ENCODE results near the gene TMPRSS7. TPM values are rescaled to one million over a fixed set of nuclear protein-coding genes. Genes with fewer than 3 reads are reported as not detected.
"Not testable (repeated sequence)": the region's sequence is repeated elsewhere in the genome, so short reads cannot be mapped to it uniquely, and the experiment has no call there.

The TMPRSS7 gene
- total and polyA plus RNA-seq, 2 experiments from 2014 or later = not detected

- TF ChIP-seq, protein P1, sequence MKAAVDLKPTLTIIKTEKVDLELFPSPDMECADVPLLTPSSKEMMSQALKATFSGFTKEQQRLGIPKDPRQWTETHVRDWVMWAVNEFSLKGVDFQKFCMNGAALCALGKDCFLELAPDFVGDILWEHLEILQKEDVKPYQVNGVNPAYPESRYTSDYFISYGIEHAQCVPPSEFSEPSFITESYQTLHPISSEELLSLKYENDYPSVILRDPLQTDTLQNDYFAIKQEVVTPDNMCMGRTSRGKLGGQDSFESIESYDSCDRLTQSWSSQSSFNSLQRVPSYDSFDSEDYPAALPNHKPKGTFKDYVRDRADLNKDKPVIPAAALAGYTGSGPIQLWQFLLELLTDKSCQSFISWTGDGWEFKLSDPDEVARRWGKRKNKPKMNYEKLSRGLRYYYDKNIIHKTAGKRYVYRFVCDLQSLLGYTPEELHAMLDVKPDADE (IDR thresholded peaks at IDR 0.05) = no peak
- TF ChIP-seq JUNB (IDR thresholded peaks at IDR 0.05; ENCODE audit: unreplicated experiment) (no peak), POLR2AphosphoS5 (IDR thresholded peaks at IDR 0.05; ENCODE audit: low read depth) (no peak)
Measured at GRCh38 chr3:112059497-112059896, 25.0 kb downstream of the TMPRSS7 start (continued).

GRCh38 chr3:112061152-112061551 lies 26.6 kb downstream of the TMPRSS7 start:
- no peak for TF ChIP-seq CTCF (conservative IDR thresholded peaks at IDR 0.05; ENCODE audit: low read depth in 2 of 2)
- Histone ChIP-seq H3K36me3 (ENCODE audit: insufficient read depth) (no peaks in the 10 kb centered on the region), H3K4me1 (ENCODE audit: insufficient read depth) (peaks cover 4% of the 10 kb centered on the region; the same call in 1 of the 2 replicates), H2AFZ (no peak overlapping the region), H3K9me2 (ENCODE audit: insufficient read depth) (no peaks in the 10 kb centered on the region; the same call in 1 of the 2 replicates), H3F3A (replicated peaks; ENCODE audit: low read depth) (no peaks in the 10 kb centered on the region), H3K4me3 (no peak overlapping the region), H3K27ac (ENCODE audit: low read depth) (no peak overlapping the region), H3K27me3 (ENCODE audit: insufficient read depth) (no peaks in the 10 kb centered on the region), H4K20me1 (replicated peaks; ENCODE audit: insufficient read depth) (no peaks in the 10 kb centered on the region), H3K4me2 (no peak overlapping the region), H3K79me2 (replicated peaks; ENCODE audit: insufficient read depth) (no peaks in the 10 kb centered on the region)
- peaks cover 16% of the 10 kb centered on the region for H3K4me1 Mint-ChIP-seq
- H3K27ac Mint-ChIP-seq = no peak overlapping the region
- no peaks in the 10 kb centered on the region for H3K27me3 Mint-ChIP-seq (ENCODE audit: insufficient read depth, low read depth, poor library complexity)
- no peak overlapping the region for H3K4me3 Mint-ChIP-seq
- no peak for DNase-seq (ENCODE audit: low spot score)
- peaks cover 5% of the 10 kb centered on the region; the same call in 2 of the 3 replicates for H3K9me3 Mint-ChIP-seq
- no peaks in the 10 kb centered on the region; the same call in 2 of the 3 replicates for H3K36me3 Mint-ChIP-seq (ENCODE audit: low read depth)
- no peak for ATAC-seq

GRCh38 chr3:112072387-112073060 lies 38.0 kb downstream of the TMPRSS7 start:
- H3K4me2 ChIP-seq; H3K4me1 Mint-ChIP-seq; H3K79me2 ChIP-seq (replicated peaks; ENCODE audit: insufficient read depth); H3K27me3 ChIP-seq (ENCODE audit: insufficient read depth); H3K27ac Mint-ChIP-seq; DNase-seq (ENCODE audit: low spot score); H3K9me3 Mint-ChIP-seq; H4K20me1 ChIP-seq (replicated peaks; ENCODE audit: insufficient read depth); ATAC-seq; H3F3A ChIP-seq (replicated peaks; ENCODE audit: low read depth); H3K4me3 Mint-ChIP-seq; H3K36me3 ChIP-seq (ENCODE audit: insufficient read depth); H3K4me1 ChIP-seq (ENCODE audit: insufficient read depth); H3K9me2 ChIP-seq (ENCODE audit: insufficient read depth); H3K4me3 ChIP-seq; H3K27ac ChIP-seq (ENCODE audit: low read depth); H2AFZ ChIP-seq; H3K36me3 Mint-ChIP-seq (ENCODE audit: low read depth); H3K27me3 Mint-ChIP-seq (ENCODE audit: insufficient read depth, low read depth, poor library complexity): not testable (repeated sequence)

GRCh38 chr3:112074006-112074405 lies 39.5 kb downstream of the TMPRSS7 start:
- no peaks in the 10 kb centered on the region for H3K9me2 ChIP-seq (ENCODE audit: insufficient read depth)
- ATAC-seq (no peak), DNase-seq (ENCODE audit: low spot score) (no peak)
- no peak overlapping the region for H3K4me3 ChIP-seq
- H3K36me3 ChIP-seq (ENCODE audit: insufficient read depth) = no peaks in the 10 kb centered on the region
- H4K20me1 ChIP-seq (replicated peaks; ENCODE audit: insufficient read depth) = no peaks in the 10 kb centered on the region
- H3F3A ChIP-seq (replicated peaks; ENCODE audit: low read depth) = no peaks in the 10 kb centered on the region
- H3K4me2 ChIP-seq = no peak overlapping the region
- Mint-ChIP-seq H3K9me3 (peaks cover 4% of the 10 kb centered on the region; the same call in 1 of the 3 replicates), H3K4me1 (peaks cover 12% of the 10 kb centered on the region), H3K27ac (no peak overlapping the region), H3K27me3 (ENCODE audit: insufficient read depth, low read depth, poor library complexity) (peaks cover 1% of the 10 kb centered on the region), H3K4me3 (no peak overlapping the region), H3K36me3 (ENCODE audit: low read depth) (no peaks in the 10 kb centered on the region)
- H3K79me2 ChIP-seq (replicated peaks; ENCODE audit: insufficient read depth) = no peaks in the 10 kb centered on the region
- H3K4me1 ChIP-seq (ENCODE audit: insufficient read depth) = peaks cover 7% of the 10 kb centered on the region; the same call in 1 of the 2 replicates
- H2AFZ ChIP-seq = no peak overlapping the region
- H3K27ac ChIP-seq (ENCODE audit: low read depth) = no peak overlapping the region
- no peaks in the 10 kb centered on the region for H3K27me3 ChIP-seq (ENCODE audit: insufficient read depth)
- TF ChIP-seq CREB1 (CRISPR knock-in tag; IDR thresholded peaks at IDR 0.05; ENCODE audit: low read depth) (no peak), CTCF (conservative IDR thresholded peaks at IDR 0.05; ENCODE audit: low read depth in 2 of 2) (no peak), ZNF331 (CRISPR knock-in tag; IDR thresholded peaks at IDR 0.05; ENCODE audit: low read depth) (no peak), ZNF114 (CRISPR knock-in tag; IDR thresholded peaks at IDR 0.05) (no peak), POLR2AphosphoS5 (IDR thresholded peaks at IDR 0.05; ENCODE audit: low read depth) (no peak)
- TF ChIP-seq, protein P2, sequence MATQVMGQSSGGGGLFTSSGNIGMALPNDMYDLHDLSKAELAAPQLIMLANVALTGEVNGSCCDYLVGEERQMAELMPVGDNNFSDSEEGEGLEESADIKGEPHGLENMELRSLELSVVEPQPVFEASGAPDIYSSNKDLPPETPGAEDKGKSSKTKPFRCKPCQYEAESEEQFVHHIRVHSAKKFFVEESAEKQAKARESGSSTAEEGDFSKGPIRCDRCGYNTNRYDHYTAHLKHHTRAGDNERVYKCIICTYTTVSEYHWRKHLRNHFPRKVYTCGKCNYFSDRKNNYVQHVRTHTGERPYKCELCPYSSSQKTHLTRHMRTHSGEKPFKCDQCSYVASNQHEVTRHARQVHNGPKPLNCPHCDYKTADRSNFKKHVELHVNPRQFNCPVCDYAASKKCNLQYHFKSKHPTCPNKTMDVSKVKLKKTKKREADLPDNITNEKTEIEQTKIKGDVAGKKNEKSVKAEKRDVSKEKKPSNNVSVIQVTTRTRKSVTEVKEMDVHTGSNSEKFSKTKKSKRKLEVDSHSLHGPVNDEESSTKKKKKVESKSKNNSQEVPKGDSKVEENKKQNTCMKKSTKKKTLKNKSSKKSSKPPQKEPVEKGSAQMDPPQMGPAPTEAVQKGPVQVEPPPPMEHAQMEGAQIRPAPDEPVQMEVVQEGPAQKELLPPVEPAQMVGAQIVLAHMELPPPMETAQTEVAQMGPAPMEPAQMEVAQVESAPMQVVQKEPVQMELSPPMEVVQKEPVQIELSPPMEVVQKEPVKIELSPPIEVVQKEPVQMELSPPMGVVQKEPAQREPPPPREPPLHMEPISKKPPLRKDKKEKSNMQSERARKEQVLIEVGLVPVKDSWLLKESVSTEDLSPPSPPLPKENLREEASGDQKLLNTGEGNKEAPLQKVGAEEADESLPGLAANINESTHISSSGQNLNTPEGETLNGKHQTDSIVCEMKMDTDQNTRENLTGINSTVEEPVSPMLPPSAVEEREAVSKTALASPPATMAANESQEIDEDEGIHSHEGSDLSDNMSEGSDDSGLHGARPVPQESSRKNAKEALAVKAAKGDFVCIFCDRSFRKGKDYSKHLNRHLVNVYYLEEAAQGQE (IDR thresholded peaks at IDR 0.05; ENCODE audit: unreplicated experiment) = no peak

Measured in GM23338 (cell line).